Measurements from ENCODE around the gene PPP2R3C.

PPP2R3C gene

GRCh38 chr14:35146711-35147149 is 24.9 kb upstream of the PPP2R3C start:
- no peak overlapping the region for H3K4me3 ChIP-seq (ENCODE audit: low read length)
- no peak for TF ChIP-seq ZNF274 (IDR thresholded peaks at IDR 0.05; ENCODE audit: low read depth, low read length)

GRCh38 chr14:35144029-35144428 is 22.2 kb upstream of the PPP2R3C start:
- no peak overlapping the region for H3K4me3 ChIP-seq (ENCODE audit: low read length)
- TF ChIP-seq ZNF274 (IDR thresholded peaks at IDR 0.05; ENCODE audit: low read depth, low read length), result no peak

- no peak overlapping the region for H3K4me3 ChIP-seq (ENCODE audit: low read length)
- TF ChIP-seq ZNF274 (IDR thresholded peaks at IDR 0.05; ENCODE audit: low read depth, low read length), result no peak
These were observed 19.2 kb upstream of the PPP2R3C start for GRCh38 chr14:35140718-35141581.

- no peak for TF ChIP-seq ZNF274 (IDR thresholded peaks at IDR 0.05; ENCODE audit: low read depth, low read length)
These were observed 16.8 kb upstream of the PPP2R3C start for GRCh38 chr14:35138585-35138984.

GRCh38 chr14:35134329-35135123 is 12.7 kb upstream of the PPP2R3C start:
- H3K4me3 ChIP-seq (ENCODE audit: low read length), result no peak overlapping the region
- TF ChIP-seq ZNF274 (IDR thresholded peaks at IDR 0.05; ENCODE audit: low read depth, low read length), result no peak

More at GRCh38 chr14:35138585-35138984, 16.8 kb upstream of the PPP2R3C start:
- H3K4me3 ChIP-seq (ENCODE audit: low read length), result no peak overlapping the region

- no peak for TF ChIP-seq ZNF274 (IDR thresholded peaks at IDR 0.05; ENCODE audit: low read depth, low read length)
- H3K4me3 ChIP-seq (ENCODE audit: low read length), result no peak overlapping the region
These were observed 11.9 kb upstream of the PPP2R3C start for GRCh38 chr14:35133542-35134328.

GRCh38 chr14:35124127-35124526 is 2.3 kb upstream of the PPP2R3C start:
- H3K4me3 ChIP-seq (ENCODE audit: low read length), result no peak overlapping the region; the same call in 1 of the 2 replicates
- TF ChIP-seq ZNF274 (IDR thresholded peaks at IDR 0.05; ENCODE audit: low read depth, low read length), result no peak

- H3K4me3 ChIP-seq (ENCODE audit: low read length), result peak overlapping the region; percentile 91
- no peak for TF ChIP-seq ZNF274 (IDR thresholded peaks at IDR 0.05; ENCODE audit: low read depth, low read length)
These were observed 1.6 kb upstream of the PPP2R3C start for GRCh38 chr14:35123388-35123703.

- TF ChIP-seq ZNF274 (IDR thresholded peaks at IDR 0.05; ENCODE audit: low read depth, low read length), result no peak
- peak overlapping the region; percentile 91 for H3K4me3 ChIP-seq (ENCODE audit: low read length)
These were observed 1.1 kb upstream of the PPP2R3C start for GRCh38 chr14:35122696-35123387.

- no peak for TF ChIP-seq ZNF274 (IDR thresholded peaks at IDR 0.05; ENCODE audit: low read depth, low read length)
These were observed 534 bp downstream of the PPP2R3C start for GRCh38 chr14:35121026-35121886.

GRCh38 chr14:35117112-35117511 is 4.7 kb downstream of the PPP2R3C start:
- no peak overlapping the region for H3K4me3 ChIP-seq (ENCODE audit: low read length)
- no peak for TF ChIP-seq ZNF274 (IDR thresholded peaks at IDR 0.05; ENCODE audit: low read depth, low read length)

More at GRCh38 chr14:35121026-35121886, 534 bp downstream of the PPP2R3C start:
- peak overlapping the region; percentile 91 for H3K4me3 ChIP-seq (ENCODE audit: low read length)

- H3K4me3 ChIP-seq (ENCODE audit: low read length), result no peak overlapping the region
- TF ChIP-seq ZNF274 (IDR thresholded peaks at IDR 0.05; ENCODE audit: low read depth, low read length), result no peak
These were observed 5.5 kb downstream of the PPP2R3C start for GRCh38 chr14:35116242-35116641.

- TF ChIP-seq ZNF274 (IDR thresholded peaks at IDR 0.05; ENCODE audit: low read depth, low read length), result no peak
- H3K4me3 ChIP-seq (ENCODE audit: low read length), result no peak overlapping the region
These were observed 7.8 kb downstream of the PPP2R3C start for GRCh38 chr14:35114036-35114435.

All from GM08714 (cell line).